Liver (tissue), 9 donors: Measurements from ENCODE around the gene ACTRT2. TPM values are rescaled to one million over a fixed set of nuclear protein-coding genes. Genes with fewer than 3 reads are reported as not detected.

Experiments used
- DNase-seq: peaks from one replicate; pipeline ENCODE4 v3.0.0-alpha.2; 2017; ENCODE audit warnings: low spot score
- H3K27ac ChIP-seq, 2 donors: one replicate each; pipeline ENCODE4 v1.7.0; 2013; ENCODE audit warnings: inconsistent platforms in 2 of 2, low read length in 2 of 2, control low read depth in 1 of 2, low read depth in 1 of 2, mild to moderate bottlenecking in 1 of 2
- H3K27me3 ChIP-seq, 4 donors: one replicate each; pipeline versions ENCODE4 v1.6.1 to v1.7.0; 2013; ENCODE audit warnings: low read length in 3 of 4, inconsistent platforms in 1 of 4, mild to moderate bottlenecking in 1 of 4, moderate library complexity in 1 of 4; ENCODE audit not compliant: control insufficient read depth in 4 of 4, insufficient read depth in 4 of 4
- H3K36me3 ChIP-seq, 4 donors: one replicate each; pipeline versions ENCODE4 v1.6.1 to v1.7.0; 2013; ENCODE audit warnings: low read length in 3 of 4, mild to moderate bottlenecking in 3 of 4, low read depth in 1 of 4, moderate library complexity in 1 of 4; ENCODE audit not compliant: control insufficient read depth in 4 of 4, insufficient read depth in 3 of 4
- H3K4me1 ChIP-seq, 4 donors: one replicate each; pipeline versions ENCODE4 v1.6.1 to v1.7.0; 2013; ENCODE audit warnings: low read length in 3 of 4, mild to moderate bottlenecking in 3 of 4, moderate library complexity in 1 of 4; ENCODE audit not compliant: control insufficient read depth in 4 of 4, insufficient read depth in 4 of 4
- H3K4me3 ChIP-seq, 3 donors: one replicate each; pipeline versions ENCODE4 v1.6.1 to v1.7.0; 2013; ENCODE audit warnings: low read length in 3 of 3, control low read depth in 1 of 3, low read depth in 1 of 3, mild to moderate bottlenecking in 1 of 3
- H3K9ac ChIP-seq, 2 donors: one replicate each; pipeline ENCODE4 v1.7.0; 2013; ENCODE audit warnings: low read length in 2 of 2, mild to moderate bottlenecking in 2 of 2, moderate library complexity in 2 of 2, control low read depth in 1 of 2, low read depth in 1 of 2
- H3K9me3 ChIP-seq, 4 donors: one replicate each; pipeline versions ENCODE4 v1.6.1 to v1.7.0; 2013; ENCODE audit warnings: low read length in 3 of 4; ENCODE audit not compliant: control insufficient read depth in 4 of 4
- EGR1 ChIP-seq, 2 donors: IDR thresholded peaks; 2 replicates each; pipeline ENCODE4 v1.6.1; 2016 to 2018; ENCODE audit warnings: antibody characterized with exemption in 2 of 2, low read depth in 2 of 2
- FOXA1 ChIP-seq: IDR thresholded peaks from 2 replicates; pipeline ENCODE4 v1.6.1; 2016; ENCODE audit warnings: antibody characterized with exemption
- FOXA2 ChIP-seq: IDR thresholded peaks from 2 replicates; pipeline ENCODE4 v1.6.1; 2016; ENCODE audit warnings: antibody characterized with exemption
- GABPA ChIP-seq, 2 donors: IDR thresholded peaks in 1 of 2; conservative IDR thresholded peaks in 1 of 2; 2 replicates each; pipeline ENCODE4 v1.6.1; 2016; ENCODE audit warnings: antibody characterized with exemption in 2 of 2, mild to moderate bottlenecking in 1 of 2, moderate library complexity in 1 of 2
- HNF4A ChIP-seq, 2 donors: conservative IDR thresholded peaks; 2 replicates each; pipeline ENCODE4 v1.6.1; 2016; ENCODE audit warnings: antibody characterized with exemption in 2 of 2, mild to moderate bottlenecking in 2 of 2
- HNF4G ChIP-seq: IDR thresholded peaks from 2 replicates; pipeline ENCODE4 v1.6.1; 2016; ENCODE audit warnings: antibody characterized with exemption
- NR2F2 ChIP-seq: IDR thresholded peaks from 2 replicates; pipeline ENCODE4 v1.6.1; 2016; ENCODE audit warnings: antibody characterized with exemption
- RXRA ChIP-seq, 2 donors: IDR thresholded peaks; 2 replicates each; pipeline ENCODE4 v1.6.1; 2017 to 2018; ENCODE audit warnings: antibody characterized with exemption in 2 of 2, mild to moderate bottlenecking in 1 of 2
- SP1 ChIP-seq: IDR thresholded peaks from 2 replicates; pipeline ENCODE4 v1.6.1; 2018; ENCODE audit warnings: antibody characterized with exemption, mild to moderate bottlenecking
- TAF1 ChIP-seq: conservative IDR thresholded peaks from 2 replicates; pipeline ENCODE4 v1.6.1; 2016; ENCODE audit warnings: antibody characterized with exemption, mild to moderate bottlenecking
- YY1 ChIP-seq: IDR thresholded peaks from 2 replicates; pipeline ENCODE4 v1.6.1; 2016; ENCODE audit warnings: antibody characterized with exemption, mild to moderate bottlenecking
- WGBS: extraction: QIAGEN DNeasy Blood & Tissue Kit; methylation state at CpG from one replicate; pipeline ENCODE4 v1.1.7; 2013; 5-methylcytosine and 5-hydroxymethylcytosine counted together
- polyA plus RNA-seq, 2 donors: library from polyadenylated mRNA; stranded (reverse) in 1 of 2; unstranded in 1 of 2; fragments of 200-250 nt in 1 of 2; fragments of >200 nt in 1 of 2; fragmentation: Nextera tagmentation in 1 of 2; extraction: Ambion mirVana in 1 of 2; gene quantifications; one replicate each; pipeline versions ENCODE4 v1.2.1 to v1.2.3, GENCODE V29; 2013 to 2015
- total RNA-seq, 2 donors: library from RNA; depleted of rRNA; stranded (reverse); fragments of >200 nt; gene quantifications; one replicate each; pipeline ENCODE4 v1.2.3, GENCODE V29; 2014
- TF ChIP-seq, protein P1 (sequence below): IDR thresholded peaks from 2 replicates; pipeline ENCODE4 v1.6.1; 2016; ENCODE audit warnings: antibody characterized with exemption, mild to moderate bottlenecking
- TF ChIP-seq, protein P2 (sequence below): fragments of 150-350 bp; IDR thresholded peaks from 2 replicates; pipeline ENCODE4 v1.5.1; 2017; ENCODE audit warnings: improper control_type of control experiment, low read depth, low read length; ENCODE audit not compliant: missing input control
- TF ChIP-seq, protein P3 (sequence below): IDR thresholded peaks from 2 replicates; pipeline ENCODE4 v1.6.1; 2016; ENCODE audit warnings: antibody characterized with exemption
- TF ChIP-seq, protein P4 (sequence below): IDR thresholded peaks from 2 replicates; pipeline ENCODE4 v1.6.1; 2016; ENCODE audit warnings: antibody characterized with exemption
- TF ChIP-seq, protein P5 (sequence below): IDR thresholded peaks from 2 replicates; pipeline ENCODE4 v1.6.1; 2016; ENCODE audit warnings: antibody characterized with exemption
- donor health status: healthy.
- donor health status: healthy.
- donor health status: healthy.
- donor health status: healthy.
- donor health status: healthy.

Gene ACTRT2
- total and polyA plus RNA-seq, 4 donors = not detected

DNA sequence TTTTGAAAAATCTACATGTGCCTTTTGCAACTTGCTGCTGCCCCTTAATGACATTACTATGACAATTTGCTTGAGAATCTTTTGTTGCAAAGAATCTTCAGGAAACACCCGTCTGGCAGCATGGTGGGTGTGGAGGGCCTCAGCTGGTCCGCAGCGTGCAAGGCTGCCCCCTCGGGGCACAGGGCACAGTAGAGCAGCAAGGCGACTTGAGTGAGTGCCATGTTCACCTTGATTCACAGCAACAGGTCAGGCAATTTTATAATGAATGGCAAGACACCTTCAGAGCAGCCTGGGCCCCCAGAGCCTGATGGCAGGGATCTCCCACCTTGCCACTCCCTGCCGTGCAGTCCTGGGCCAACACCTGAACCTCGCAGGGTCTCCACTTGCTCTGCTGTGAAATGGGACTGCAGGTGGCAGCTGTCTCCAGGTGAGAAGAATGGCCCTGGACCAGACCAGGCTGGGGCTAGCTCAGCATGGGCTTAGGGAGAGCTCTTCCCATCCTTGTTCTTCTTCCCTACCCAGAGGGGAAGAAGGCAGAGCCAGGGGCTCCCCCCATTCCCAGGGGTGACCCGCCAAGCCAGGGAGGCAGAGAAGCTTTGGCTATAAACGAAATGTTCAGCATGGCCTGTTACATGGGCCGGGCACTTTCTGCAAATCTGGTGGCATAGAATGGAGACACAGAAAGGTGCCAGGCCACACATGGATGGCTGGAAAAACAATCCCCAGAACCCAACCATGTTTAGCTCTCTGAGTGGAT is 34.5 kb upstream of the ACTRT2 start:
- Histone ChIP-seq H3K9ac (no peak overlapping the region), H3K27ac (no peak overlapping the region), H3K36me3 (no peaks in the 10 kb centered on the region), H3K9me3 (no peaks in the 10 kb centered on the region), H3K4me3 (no peak overlapping the region), H3K27me3 (peaks cover 0 to 4% (median 0%) of the 10 kb centered on the region in 4 donors), H3K4me1 (no peaks in the 10 kb centered on the region)
- TF ChIP-seq, protein P1, sequence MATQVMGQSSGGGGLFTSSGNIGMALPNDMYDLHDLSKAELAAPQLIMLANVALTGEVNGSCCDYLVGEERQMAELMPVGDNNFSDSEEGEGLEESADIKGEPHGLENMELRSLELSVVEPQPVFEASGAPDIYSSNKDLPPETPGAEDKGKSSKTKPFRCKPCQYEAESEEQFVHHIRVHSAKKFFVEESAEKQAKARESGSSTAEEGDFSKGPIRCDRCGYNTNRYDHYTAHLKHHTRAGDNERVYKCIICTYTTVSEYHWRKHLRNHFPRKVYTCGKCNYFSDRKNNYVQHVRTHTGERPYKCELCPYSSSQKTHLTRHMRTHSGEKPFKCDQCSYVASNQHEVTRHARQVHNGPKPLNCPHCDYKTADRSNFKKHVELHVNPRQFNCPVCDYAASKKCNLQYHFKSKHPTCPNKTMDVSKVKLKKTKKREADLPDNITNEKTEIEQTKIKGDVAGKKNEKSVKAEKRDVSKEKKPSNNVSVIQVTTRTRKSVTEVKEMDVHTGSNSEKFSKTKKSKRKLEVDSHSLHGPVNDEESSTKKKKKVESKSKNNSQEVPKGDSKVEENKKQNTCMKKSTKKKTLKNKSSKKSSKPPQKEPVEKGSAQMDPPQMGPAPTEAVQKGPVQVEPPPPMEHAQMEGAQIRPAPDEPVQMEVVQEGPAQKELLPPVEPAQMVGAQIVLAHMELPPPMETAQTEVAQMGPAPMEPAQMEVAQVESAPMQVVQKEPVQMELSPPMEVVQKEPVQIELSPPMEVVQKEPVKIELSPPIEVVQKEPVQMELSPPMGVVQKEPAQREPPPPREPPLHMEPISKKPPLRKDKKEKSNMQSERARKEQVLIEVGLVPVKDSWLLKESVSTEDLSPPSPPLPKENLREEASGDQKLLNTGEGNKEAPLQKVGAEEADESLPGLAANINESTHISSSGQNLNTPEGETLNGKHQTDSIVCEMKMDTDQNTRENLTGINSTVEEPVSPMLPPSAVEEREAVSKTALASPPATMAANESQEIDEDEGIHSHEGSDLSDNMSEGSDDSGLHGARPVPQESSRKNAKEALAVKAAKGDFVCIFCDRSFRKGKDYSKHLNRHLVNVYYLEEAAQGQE = no peak
- TF ChIP-seq, protein P2, sequence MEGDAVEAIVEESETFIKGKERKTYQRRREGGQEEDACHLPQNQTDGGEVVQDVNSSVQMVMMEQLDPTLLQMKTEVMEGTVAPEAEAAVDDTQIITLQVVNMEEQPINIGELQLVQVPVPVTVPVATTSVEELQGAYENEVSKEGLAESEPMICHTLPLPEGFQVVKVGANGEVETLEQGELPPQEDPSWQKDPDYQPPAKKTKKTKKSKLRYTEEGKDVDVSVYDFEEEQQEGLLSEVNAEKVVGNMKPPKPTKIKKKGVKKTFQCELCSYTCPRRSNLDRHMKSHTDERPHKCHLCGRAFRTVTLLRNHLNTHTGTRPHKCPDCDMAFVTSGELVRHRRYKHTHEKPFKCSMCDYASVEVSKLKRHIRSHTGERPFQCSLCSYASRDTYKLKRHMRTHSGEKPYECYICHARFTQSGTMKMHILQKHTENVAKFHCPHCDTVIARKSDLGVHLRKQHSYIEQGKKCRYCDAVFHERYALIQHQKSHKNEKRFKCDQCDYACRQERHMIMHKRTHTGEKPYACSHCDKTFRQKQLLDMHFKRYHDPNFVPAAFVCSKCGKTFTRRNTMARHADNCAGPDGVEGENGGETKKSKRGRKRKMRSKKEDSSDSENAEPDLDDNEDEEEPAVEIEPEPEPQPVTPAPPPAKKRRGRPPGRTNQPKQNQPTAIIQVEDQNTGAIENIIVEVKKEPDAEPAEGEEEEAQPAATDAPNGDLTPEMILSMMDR = no peak
- no peak for TF ChIP-seq EGR1 (IDR thresholded peaks at IDR 0.05; ENCODE audit: low read depth in 2 of 2)
- TF ChIP-seq HNF4G = no peak
- no peak for TF ChIP-seq RXRA (IDR thresholded peaks at IDR 0.05)
- TF ChIP-seq, protein P3, sequence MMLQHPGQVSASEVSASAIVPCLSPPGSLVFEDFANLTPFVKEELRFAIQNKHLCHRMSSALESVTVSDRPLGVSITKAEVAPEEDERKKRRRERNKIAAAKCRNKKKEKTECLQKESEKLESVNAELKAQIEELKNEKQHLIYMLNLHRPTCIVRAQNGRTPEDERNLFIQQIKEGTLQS = no peak
- no peak for TF ChIP-seq TAF1
- TF ChIP-seq, protein P4, sequence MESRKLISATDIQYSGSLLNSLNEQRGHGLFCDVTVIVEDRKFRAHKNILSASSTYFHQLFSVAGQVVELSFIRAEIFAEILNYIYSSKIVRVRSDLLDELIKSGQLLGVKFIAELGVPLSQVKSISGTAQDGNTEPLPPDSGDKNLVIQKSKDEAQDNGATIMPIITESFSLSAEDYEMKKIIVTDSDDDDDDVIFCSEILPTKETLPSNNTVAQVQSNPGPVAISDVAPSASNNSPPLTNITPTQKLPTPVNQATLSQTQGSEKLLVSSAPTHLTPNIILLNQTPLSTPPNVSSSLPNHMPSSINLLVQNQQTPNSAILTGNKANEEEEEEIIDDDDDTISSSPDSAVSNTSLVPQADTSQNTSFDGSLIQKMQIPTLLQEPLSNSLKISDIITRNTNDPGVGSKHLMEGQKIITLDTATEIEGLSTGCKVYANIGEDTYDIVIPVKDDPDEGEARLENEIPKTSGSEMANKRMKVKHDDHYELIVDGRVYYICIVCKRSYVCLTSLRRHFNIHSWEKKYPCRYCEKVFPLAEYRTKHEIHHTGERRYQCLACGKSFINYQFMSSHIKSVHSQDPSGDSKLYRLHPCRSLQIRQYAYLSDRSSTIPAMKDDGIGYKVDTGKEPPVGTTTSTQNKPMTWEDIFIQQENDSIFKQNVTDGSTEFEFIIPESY = no peak
- TF ChIP-seq, protein P5, sequence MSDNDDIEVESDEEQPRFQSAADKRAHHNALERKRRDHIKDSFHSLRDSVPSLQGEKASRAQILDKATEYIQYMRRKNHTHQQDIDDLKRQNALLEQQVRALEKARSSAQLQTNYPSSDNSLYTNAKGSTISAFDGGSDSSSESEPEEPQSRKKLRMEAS = no peak
- TF ChIP-seq FOXA2 = no peak
- TF ChIP-seq HNF4A (conservative IDR thresholded peaks at IDR 0.05) = no peak
- TF ChIP-seq SP1 = no peak
- TF ChIP-seq GABPA (IDR thresholded peaks at IDR 0.05 in 1 of 2, conservative IDR thresholded peaks at IDR 0.05 in 1 of 2) = no peak
- no peak for DNase-seq
- 77% methylated on average over 10 of the region's 10 CpGs for WGBS

DNA sequence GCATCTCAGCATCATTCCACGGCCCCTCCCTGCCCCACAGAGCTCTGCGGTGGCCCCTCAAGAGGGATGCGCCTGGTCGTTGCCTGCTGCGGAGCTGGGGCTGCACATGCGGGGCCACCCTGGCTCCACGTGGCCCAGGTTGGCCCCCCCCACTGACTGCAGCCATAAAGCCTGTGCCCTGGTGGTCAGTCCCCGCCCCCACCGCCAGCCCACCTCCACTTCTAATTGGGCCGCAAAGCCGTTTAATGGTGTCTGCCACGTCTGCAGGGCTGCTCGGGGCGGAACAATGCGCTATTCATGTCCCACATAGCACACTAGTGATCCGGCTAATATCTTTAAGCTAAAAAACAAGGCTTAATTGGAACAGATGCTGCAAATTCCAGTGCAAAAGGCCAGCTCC is 33.5 kb upstream of the ACTRT2 start:
- H3K9ac ChIP-seq = no peak overlapping the region
- H3K27me3 ChIP-seq = peaks cover 0 to 4% (median 0%) of the 10 kb centered on the region in 4 donors
- H3K4me1 ChIP-seq = no peaks in the 10 kb centered on the region
- no peaks in the 10 kb centered on the region for H3K9me3 ChIP-seq
- WGBS = 85% methylated on average over 16 of the region's 16 CpGs
- H3K27ac ChIP-seq = no peak overlapping the region
- H3K36me3 ChIP-seq = no peaks in the 10 kb centered on the region
- no peak overlapping the region for H3K4me3 ChIP-seq
- DNase-seq = no peak
- TF ChIP-seq FOXA1 (no peak), NR2F2 (no peak), HNF4A (conservative IDR thresholded peaks at IDR 0.05) (no peak), FOXA2 (no peak), YY1 (no peak), RXRA (IDR thresholded peaks at IDR 0.05) (no peak), TAF1 (no peak), SP1 (no peak), EGR1 (IDR thresholded peaks at IDR 0.05; ENCODE audit: low read depth in 2 of 2) (no peak)
- TF ChIP-seq, protein P1 = no peak
- TF ChIP-seq, protein P2 = no peak
